HepG2 (cell line): Measurements from ENCODE around the gene SETD1B. TPM values are rescaled to one million over a fixed set of nuclear protein-coding genes. Genes with fewer than 3 reads are reported as not detected.

ENCODE experiments used
- AGO2 ChIP-seq: fragments of 200-400 bp; formaldehyde crosslinking; optimal IDR thresholded peaks from 2 replicates; pipeline ENCODE3; 2017; ENCODE audit warnings: mild to moderate bottlenecking, low read depth, low read length, moderate library complexity
- ARNT2 ChIP-seq: sonication (generic); formaldehyde crosslinking; IDR thresholded peaks from 2 replicates; pipeline ENCODE4 v1.8.0; 2022; ENCODE audit warnings: mild to moderate bottlenecking, low read depth, missing genetic modification reagents, moderate library complexity
- ATF5 ChIP-seq: sonication (generic); formaldehyde crosslinking; IDR thresholded peaks from 2 replicates; pipeline ENCODE4 v1.4.0; 2020; ENCODE audit warnings: mild to moderate bottlenecking, low read depth, missing genetic modification reagents
- GATAD1 ChIP-seq: IDR thresholded peaks from 2 replicates; pipeline ENCODE4 v1.6.1; 2016; ENCODE audit warnings: missing genetic modification reagents, missing compliant biosample characterization
- HDAC2 ChIP-seq: sonication (generic); formaldehyde crosslinking; IDR thresholded peaks from 2 replicates; pipeline ENCODE4 v1.4.0; 2020; ENCODE audit warnings: missing genetic modification reagents
- HNRNPK ChIP-seq: fragments of 200-400 bp; formaldehyde crosslinking; IDR thresholded peaks from 2 replicates; pipeline ENCODE4 v1.6.1; 2018; ENCODE audit warnings: low read length, low read depth, moderate library complexity, mild to moderate bottlenecking; ENCODE audit not compliant: poor library complexity, severe bottlenecking
- LRRFIP1 ChIP-seq: sonication (generic); formaldehyde crosslinking; conservative IDR thresholded peaks from 2 replicates; pipeline ENCODE4 v1.4.0; 2020; ENCODE audit warnings: missing genetic modification reagents
- MAF1 ChIP-seq: sonication (generic); formaldehyde crosslinking; IDR thresholded peaks from 2 replicates; pipeline ENCODE4 v1.5.0; 2020; ENCODE audit warnings: missing genetic modification reagents, borderline replicate concordance
- MED8 ChIP-seq: sonication (generic); formaldehyde crosslinking; IDR thresholded peaks from 2 replicates; pipeline ENCODE4 v1.8.1; 2023; ENCODE audit warnings: mild to moderate bottlenecking, missing genetic modification reagents; ENCODE audit not compliant: insufficient replicate concordance
- MIER3 ChIP-seq: IDR thresholded peaks from 2 replicates; pipeline ENCODE4 v1.6.1; 2016; ENCODE audit warnings: missing compliant biosample characterization, borderline replicate concordance
- MIXL1 ChIP-seq: IDR thresholded peaks from 2 replicates; pipeline ENCODE4 v1.6.1; 2016
- MXD3 ChIP-seq: IDR thresholded peaks from 2 replicates; pipeline ENCODE4 v1.6.1; 2016; ENCODE audit warnings: mild to moderate bottlenecking, missing biosample characterization, missing genetic modification reagents
- NPAS2 ChIP-seq: sonication (generic); formaldehyde crosslinking; IDR thresholded peaks from 2 replicates; pipeline ENCODE4 v1.8.0; 2022; ENCODE audit warnings: mild to moderate bottlenecking, missing genetic modification reagents, borderline replicate concordance
- RFX1 ChIP-seq: fragments of 450-650 bp; IDR thresholded peaks from 2 replicates; pipeline ENCODE4 v1.6.1; 2017
- TCF7L2 ChIP-seq: IDR thresholded peaks from 2 replicates; pipeline ENCODE4 v1.6.1; 2011; ENCODE audit warnings: mild to moderate bottlenecking, low read depth, low read length, moderate library complexity
- U2AF1 ChIP-seq: fragments of 200-400 bp; formaldehyde crosslinking; optimal IDR thresholded peaks from 2 replicates; pipeline ENCODE3; 2017; ENCODE audit warnings: mild to moderate bottlenecking, low read depth, low read length
- ZBTB25 ChIP-seq: IDR thresholded peaks from 2 replicates; pipeline ENCODE4 v1.6.1; 2018; ENCODE audit warnings: missing genetic modification reagents
- ZNF124 ChIP-seq: sonication (generic); formaldehyde crosslinking; IDR thresholded peaks from 2 replicates; pipeline ENCODE4 v1.4.0; 2020; ENCODE audit warnings: missing genetic modification reagents
- ZNF280B ChIP-seq: sonication (generic); formaldehyde crosslinking; IDR thresholded peaks from 2 replicates; pipeline ENCODE4 v1.5.0; 2020; ENCODE audit warnings: missing genetic modification reagents, mild to moderate bottlenecking, borderline replicate concordance
- ZNF30 ChIP-seq: sonication (generic); formaldehyde crosslinking; IDR thresholded peaks from 2 replicates; pipeline ENCODE4 v1.5.0; 2020; ENCODE audit warnings: mild to moderate bottlenecking, missing genetic modification reagents
- ZNF33B ChIP-seq: sonication (generic); formaldehyde crosslinking; IDR thresholded peaks from 2 replicates; pipeline ENCODE4 v1.5.1; 2020; ENCODE audit warnings: mild to moderate bottlenecking, missing genetic modification reagents
- ZNF501 ChIP-seq: sonication (generic); formaldehyde crosslinking; IDR thresholded peaks from 2 replicates; pipeline ENCODE4 v1.5.1; 2020; ENCODE audit warnings: mild to moderate bottlenecking, moderate library complexity, missing genetic modification reagents
- ZNF577 ChIP-seq: sonication (generic); formaldehyde crosslinking; IDR thresholded peaks from 2 replicates; pipeline ENCODE4 v1.4.0; 2020; ENCODE audit warnings: mild to moderate bottlenecking, low read depth, missing genetic modification reagents, borderline replicate concordance
- polyA plus RNA-seq, 8 experiments: library from polyadenylated mRNA; depleted of rRNA in 3 of 8; stranded (reverse) in 7 of 8; unstranded in 1 of 8; fragments of >200 nt; fragmentation: Illumina TruSeq in 4 of 8; extraction: Trizol in 4 of 8; gene quantifications; 2 replicates each; pipeline versions ENCODE4 v1.2.1 to v1.2.3, GENCODE V29; 2011 to 2016; ENCODE audit warnings: low read depth in 4 of 8, missing spikeins in 1 of 8, mixed read lengths in 1 of 8; ENCODE audit not compliant: insufficient read depth in 1 of 8
- total RNA-seq, 5 experiments: library from RNA; depleted of rRNA; stranded (reverse); fragments of >200 nt; fragmentation: Illumina TruSeq; extraction: Trizol; gene quantifications; 2 replicates each; pipeline ENCODE4 v1.2.3, GENCODE V29; 2016; ENCODE audit warnings: low read depth in 1 of 5
- TF ChIP-seq, protein P1 (sequence below): sonication (generic); formaldehyde crosslinking; IDR thresholded peaks from 2 replicates; pipeline ENCODE4 v1.4.0; 2020; ENCODE audit warnings: mild to moderate bottlenecking, missing genetic modification reagents

SETD1B gene
- total and polyA plus RNA-seq, 2 of the 13 experiments (the other 11 are each of a cell fraction or from before 2014, with no cell fraction given): 1.1 to 1.4 TPM

DNA sequence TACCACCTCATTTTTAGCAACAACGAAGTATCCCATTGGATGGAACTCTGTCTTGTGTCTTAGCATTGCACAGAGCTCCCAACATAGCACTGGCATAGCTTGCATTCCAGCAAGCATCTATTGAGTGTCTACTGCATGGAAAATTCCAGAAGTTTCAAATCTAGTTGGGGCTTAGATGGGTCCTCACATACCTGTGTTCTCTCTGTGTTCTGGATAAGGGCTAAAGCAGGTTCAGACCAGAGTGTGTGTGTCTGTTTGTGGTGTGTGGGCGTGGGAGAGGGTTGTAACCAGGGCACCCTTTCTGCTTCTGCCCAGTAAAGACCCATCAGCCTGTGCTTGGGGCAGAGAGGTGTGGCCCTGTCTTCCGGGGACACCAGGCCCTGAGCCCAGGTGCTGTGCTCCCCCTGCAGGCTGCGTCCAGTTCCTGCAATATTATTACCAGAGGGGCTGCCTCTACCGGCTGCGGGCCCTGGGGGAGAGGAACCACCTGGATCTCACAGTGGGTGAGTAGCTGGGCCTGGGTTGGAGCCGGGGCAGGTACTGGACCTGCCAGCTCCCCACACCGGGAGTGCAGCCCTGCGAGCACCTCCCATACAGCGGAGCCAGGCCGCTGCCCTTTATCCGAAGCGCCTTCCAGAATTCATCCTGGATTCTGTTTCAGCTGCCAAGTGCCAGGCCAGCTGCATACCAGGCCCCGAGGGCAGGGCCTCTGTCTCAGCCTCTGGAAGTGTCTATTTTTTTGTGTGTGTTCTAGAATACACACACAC lies 30.6 kb upstream of the SETD1B start (continued):
- no peak for TF ChIP-seq AGO2
- TF ChIP-seq NPAS2 (CRISPR knock-in tag): no peak
- TF ChIP-seq HDAC2 (CRISPR knock-in tag): peak; percentile 41; the same call in 1 of the 2 replicates
- TF ChIP-seq GATAD1: peak; percentile 35; the same call in 1 of the 2 replicates
- TF ChIP-seq ZBTB25 (CRISPR knock-in tag): peak; percentile 60; the same call in 1 of the 2 replicates
- peak; percentile 62 for TF ChIP-seq MIXL1 (CRISPR knock-in tag)
- TF ChIP-seq MIER3: no peak
- no peak for TF ChIP-seq ZNF124 (CRISPR knock-in tag)
- no peak for TF ChIP-seq ZNF30 (CRISPR knock-in tag)
- TF ChIP-seq ZNF33B: no peak
- TF ChIP-seq ZNF577 (CRISPR knock-in tag): no peak
- TF ChIP-seq ZNF501 (CRISPR knock-in tag): peak; percentile 13; the same call in 1 of the 2 replicates
- no peak for TF ChIP-seq RFX1
- TF ChIP-seq LRRFIP1: no peak
- no peak for TF ChIP-seq MXD3
- TF ChIP-seq, protein P1, sequence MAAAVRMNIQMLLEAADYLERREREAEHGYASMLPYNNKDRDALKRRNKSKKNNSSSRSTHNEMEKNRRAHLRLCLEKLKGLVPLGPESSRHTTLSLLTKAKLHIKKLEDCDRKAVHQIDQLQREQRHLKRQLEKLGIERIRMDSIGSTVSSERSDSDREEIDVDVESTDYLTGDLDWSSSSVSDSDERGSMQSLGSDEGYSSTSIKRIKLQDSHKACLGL (CRISPR knock-in tag): no peak
- TF ChIP-seq TCF7L2: no peak
- TF ChIP-seq ARNT2 (CRISPR knock-in tag): 0 out of 2 replicates have a peak, but pooled peaks have one; percentile 50
- no peak for TF ChIP-seq U2AF1
- no peak for TF ChIP-seq MED8
- no peak for TF ChIP-seq ATF5 (CRISPR knock-in tag)
- TF ChIP-seq ZNF280B (CRISPR knock-in tag): no peak
- TF ChIP-seq MAF1 (CRISPR knock-in tag): no peak
- no peak for TF ChIP-seq HNRNPK
